Measurements from ENCODE around the gene ASIC5. TPM values are rescaled to one million over a fixed set of nuclear protein-coding genes. Genes with fewer than 3 reads are reported as not detected.

The ASIC5 gene
- polyA plus RNA-seq, 1 donor = 4.0 TPM

DNA sequence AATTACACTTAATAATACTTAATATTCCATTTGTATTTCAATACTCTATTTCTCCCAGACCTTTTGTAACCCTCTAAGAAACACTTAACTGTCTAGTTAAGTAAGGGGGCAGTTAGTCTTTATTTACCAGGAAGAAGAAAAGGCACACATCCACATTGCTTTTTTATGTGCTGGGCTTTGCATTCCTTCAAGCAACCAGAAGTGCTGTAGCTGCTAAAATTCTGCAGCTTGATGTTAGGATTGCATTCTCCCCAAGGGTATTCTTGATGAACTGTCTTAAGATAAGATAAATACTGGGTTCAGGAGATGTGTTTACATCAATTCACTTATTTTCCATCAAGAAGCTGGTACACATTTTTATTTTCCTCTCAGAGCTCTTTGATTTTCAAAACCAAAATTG is 24.0 kb downstream of the ASIC5 start:
- no peaks in the 10 kb centered on the region for H3K4me1 ChIP-seq (ENCODE audit: control insufficient read depth, insufficient read depth, low read length)

GRCh38 chr4:155837203-155837796 is 28.8 kb downstream of the ASIC5 start:
- Histone ChIP-seq H3K4me1 (ENCODE audit: control insufficient read depth, insufficient read depth, low read length) (no peaks in the 10 kb centered on the region), H3K36me3 (ENCODE audit: control insufficient read depth, insufficient read depth, low read length) (no peaks in the 10 kb centered on the region), H3K27me3 (ENCODE audit: control insufficient read depth, insufficient read depth, low read length) (no peaks in the 10 kb centered on the region), H3K27ac (ENCODE audit: low read length) (no peak overlapping the region), H3K9me3 (ENCODE audit: control insufficient read depth, low read depth, low read length) (no peaks in the 10 kb centered on the region), H3K4me3 (ENCODE audit: low read length) (no peak overlapping the region)
- DNase-seq = no peak
- no CpG with 5 or more reads among the region's 1 CpG for WGBS (ENCODE audit: insufficient coverage, low lambda C conversion rate)

More for the DNA sequence above, 24.0 kb downstream of the ASIC5 start:
- no peak for DNase-seq
- no peaks in the 10 kb centered on the region for H3K9me3 ChIP-seq (ENCODE audit: control insufficient read depth, low read depth, low read length)
- H3K4me3 ChIP-seq (ENCODE audit: low read length) = no peak overlapping the region
- no peak overlapping the region for H3K27ac ChIP-seq (ENCODE audit: low read length)
- no peaks in the 10 kb centered on the region for H3K36me3 ChIP-seq (ENCODE audit: control insufficient read depth, insufficient read depth, low read length)
- H3K27me3 ChIP-seq (ENCODE audit: control insufficient read depth, insufficient read depth, low read length) = no peaks in the 10 kb centered on the region

GRCh38 chr4:155832664-155833063 is 33.4 kb downstream of the ASIC5 start:
- Histone ChIP-seq H3K27ac (ENCODE audit: low read length) (no peak overlapping the region), H3K36me3 (ENCODE audit: control insufficient read depth, insufficient read depth, low read length) (no peaks in the 10 kb centered on the region), H3K4me3 (ENCODE audit: low read length) (no peak overlapping the region), H3K27me3 (ENCODE audit: control insufficient read depth, insufficient read depth, low read length) (no peaks in the 10 kb centered on the region), H3K4me1 (ENCODE audit: control insufficient read depth, insufficient read depth, low read length) (no peaks in the 10 kb centered on the region), H3K9me3 (ENCODE audit: control insufficient read depth, low read depth, low read length) (no peaks in the 10 kb centered on the region)
- no peak for DNase-seq

DNA sequence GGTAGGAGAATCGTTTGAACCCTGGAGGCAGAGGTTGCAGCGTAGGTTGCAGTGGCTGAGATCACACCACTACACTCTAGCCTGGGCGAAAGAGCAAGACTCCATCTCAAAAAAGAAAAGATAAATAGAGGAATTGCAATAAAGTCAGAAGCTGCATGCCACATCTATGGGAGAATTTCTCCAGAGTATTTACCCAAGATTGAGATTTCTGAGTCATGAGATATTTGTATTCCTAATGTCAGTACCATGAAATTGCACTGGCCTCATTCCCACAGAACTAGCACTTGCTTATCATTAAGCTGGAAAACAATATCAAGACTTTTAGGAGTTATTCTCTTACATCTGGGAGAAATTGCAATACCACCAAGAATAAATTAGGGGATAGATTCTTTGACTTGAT is 37.4 kb downstream of the ASIC5 start:
- no peaks in the 10 kb centered on the region for H3K36me3 ChIP-seq (ENCODE audit: control insufficient read depth, insufficient read depth, low read length)
- H3K4me3 ChIP-seq (ENCODE audit: low read length) = no peak overlapping the region
- WGBS (ENCODE audit: insufficient coverage, low lambda C conversion rate) = no CpG with 5 or more reads among the region's 3 CpGs
- DNase-seq = no peak
- no peaks in the 10 kb centered on the region for H3K9me3 ChIP-seq (ENCODE audit: control insufficient read depth, low read depth, low read length)
- no peaks in the 10 kb centered on the region for H3K27me3 ChIP-seq (ENCODE audit: control insufficient read depth, insufficient read depth, low read length)
- H3K27ac ChIP-seq (ENCODE audit: low read length) = no peak overlapping the region
- no peaks in the 10 kb centered on the region for H3K4me1 ChIP-seq (ENCODE audit: control insufficient read depth, insufficient read depth, low read length)

DNA sequence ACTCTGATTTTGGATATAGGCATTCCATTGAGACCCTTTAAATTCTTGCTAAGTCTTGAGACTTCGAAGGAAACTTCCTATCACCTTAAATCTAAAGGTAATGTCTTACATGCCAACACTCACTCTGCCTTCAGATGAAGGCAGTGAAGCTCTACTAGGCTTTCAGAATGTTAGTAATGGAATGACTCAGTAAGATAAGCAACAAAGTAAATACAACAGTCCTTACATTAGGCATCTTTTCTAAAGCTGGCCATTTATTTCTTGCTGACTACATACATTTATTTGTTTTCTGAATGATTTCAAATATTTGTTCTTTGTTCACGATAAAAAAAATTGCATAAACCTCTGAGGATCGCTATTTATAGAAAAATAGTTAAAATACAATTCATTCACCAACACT is 43.5 kb downstream of the ASIC5 start:
- no peaks in the 10 kb centered on the region for H3K27me3 ChIP-seq (ENCODE audit: control insufficient read depth, insufficient read depth, low read length)
- no peak overlapping the region for H3K4me3 ChIP-seq (ENCODE audit: low read length)
- no peaks in the 10 kb centered on the region for H3K9me3 ChIP-seq (ENCODE audit: control insufficient read depth, low read depth, low read length)
- H3K4me1 ChIP-seq (ENCODE audit: control insufficient read depth, insufficient read depth, low read length) = no peaks in the 10 kb centered on the region
- WGBS (ENCODE audit: insufficient coverage, low lambda C conversion rate) = 13% methylated on average over 2 of the region's 3 CpGs
- DNase-seq = no peak
- H3K27ac ChIP-seq (ENCODE audit: low read length) = no peak overlapping the region
- no peaks in the 10 kb centered on the region for H3K36me3 ChIP-seq (ENCODE audit: control insufficient read depth, insufficient read depth, low read length)

GRCh38 chr4:155820887-155821518 is 45.1 kb downstream of the ASIC5 start:
- no peaks in the 10 kb centered on the region for H3K36me3 ChIP-seq (ENCODE audit: control insufficient read depth, insufficient read depth, low read length)
- WGBS (ENCODE audit: insufficient coverage, low lambda C conversion rate) = 80% methylated on average over 2 of the region's 4 CpGs
- no peaks in the 10 kb centered on the region for H3K9me3 ChIP-seq (ENCODE audit: control insufficient read depth, low read depth, low read length)
- H3K4me3 ChIP-seq (ENCODE audit: low read length) = no peak overlapping the region
- no peaks in the 10 kb centered on the region for H3K27me3 ChIP-seq (ENCODE audit: control insufficient read depth, insufficient read depth, low read length)
- DNase-seq = no peak
- no peak overlapping the region for H3K27ac ChIP-seq (ENCODE audit: low read length)
- no peaks in the 10 kb centered on the region for H3K4me1 ChIP-seq (ENCODE audit: control insufficient read depth, insufficient read depth, low read length)

DNA sequence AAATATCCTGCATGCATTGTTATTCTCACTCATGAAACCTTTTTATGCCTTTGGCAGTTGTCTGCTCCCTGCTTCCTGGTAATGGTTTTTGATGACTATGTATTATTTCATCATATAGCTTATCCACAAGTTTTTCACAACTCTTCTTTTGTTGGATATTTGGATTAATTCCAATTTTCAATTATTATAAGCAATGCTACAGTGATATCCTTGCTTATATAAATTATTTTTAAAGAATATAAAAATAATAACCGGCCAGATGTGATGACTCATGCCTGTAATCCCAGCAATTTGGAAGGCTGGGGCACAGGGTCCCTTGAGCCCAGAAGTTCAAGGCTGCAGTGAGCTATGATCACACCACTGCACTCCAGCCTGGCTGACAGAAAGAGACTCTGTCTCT is 47.0 kb downstream of the ASIC5 start:
- Histone ChIP-seq H3K4me1 (ENCODE audit: control insufficient read depth, insufficient read depth, low read length) (no peaks in the 10 kb centered on the region), H3K36me3 (ENCODE audit: control insufficient read depth, insufficient read depth, low read length) (no peaks in the 10 kb centered on the region), H3K27ac (ENCODE audit: low read length) (no peak overlapping the region), H3K4me3 (ENCODE audit: low read length) (no peak overlapping the region), H3K27me3 (ENCODE audit: control insufficient read depth, insufficient read depth, low read length) (no peaks in the 10 kb centered on the region), H3K9me3 (ENCODE audit: control insufficient read depth, low read depth, low read length) (no peaks in the 10 kb centered on the region)
- no peak for DNase-seq
- WGBS (ENCODE audit: insufficient coverage, low lambda C conversion rate) = no CpG with 5 or more reads among the region's 1 CpG

DNA sequence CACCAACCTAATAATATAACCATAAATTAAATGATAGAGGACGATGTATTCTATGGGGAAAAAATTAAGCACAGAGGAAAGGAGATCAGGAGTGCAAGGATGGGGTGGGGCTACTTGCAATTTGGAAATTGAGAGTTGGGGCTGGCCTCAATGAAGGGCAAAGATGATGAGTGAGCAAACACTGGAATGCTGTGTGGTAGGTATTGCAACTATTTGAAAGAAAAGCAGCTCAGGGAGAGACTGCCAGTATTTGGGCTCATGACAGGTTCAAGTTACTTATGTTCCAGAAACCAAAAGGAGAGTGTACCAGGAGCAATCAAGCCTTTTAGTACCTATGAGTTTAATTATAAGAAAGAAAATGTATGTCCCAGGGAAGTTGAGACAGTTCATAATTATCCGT is 47.4 kb downstream of the ASIC5 start:
- no peaks in the 10 kb centered on the region for H3K4me1 ChIP-seq (ENCODE audit: control insufficient read depth, insufficient read depth, low read length)
- WGBS (ENCODE audit: insufficient coverage, low lambda C conversion rate) = 92% methylated on average over 2 of the region's 2 CpGs
- H3K4me3 ChIP-seq (ENCODE audit: low read length) = no peak overlapping the region
- no peaks in the 10 kb centered on the region for H3K27me3 ChIP-seq (ENCODE audit: control insufficient read depth, insufficient read depth, low read length)
- DNase-seq = no peak
- no peaks in the 10 kb centered on the region for H3K9me3 ChIP-seq (ENCODE audit: control insufficient read depth, low read depth, low read length)
- no peak overlapping the region for H3K27ac ChIP-seq (ENCODE audit: low read length)
- no peaks in the 10 kb centered on the region for H3K36me3 ChIP-seq (ENCODE audit: control insufficient read depth, insufficient read depth, low read length)

- Histone ChIP-seq H3K36me3 (ENCODE audit: control insufficient read depth, insufficient read depth, low read length) (no peaks in the 10 kb centered on the region), H3K4me1 (ENCODE audit: control insufficient read depth, insufficient read depth, low read length) (no peaks in the 10 kb centered on the region), H3K27ac (ENCODE audit: low read length) (no peak overlapping the region), H3K9me3 (ENCODE audit: control insufficient read depth, low read depth, low read length) (no peaks in the 10 kb centered on the region), H3K27me3 (ENCODE audit: control insufficient read depth, insufficient read depth, low read length) (no peaks in the 10 kb centered on the region), H3K4me3 (ENCODE audit: low read length) (no peak overlapping the region)
- DNase-seq = no peak
- no CpG with 5 or more reads among the region's 2 CpGs for WGBS (ENCODE audit: insufficient coverage, low lambda C conversion rate)
Observed at GRCh38 chr4:155811083-155811482, 55.0 kb downstream of the ASIC5 start.

GRCh38 chr4:155809835-155810234 is 56.2 kb downstream of the ASIC5 start:
- H3K9me3 ChIP-seq (ENCODE audit: control insufficient read depth, low read depth, low read length) = no peaks in the 10 kb centered on the region
- no peaks in the 10 kb centered on the region for H3K4me1 ChIP-seq (ENCODE audit: control insufficient read depth, insufficient read depth, low read length)
- DNase-seq = peak; percentile 65 to 80
- H3K27me3 ChIP-seq (ENCODE audit: control insufficient read depth, insufficient read depth, low read length) = no peaks in the 10 kb centered on the region
- peaks cover 2% of the 10 kb centered on the region for H3K36me3 ChIP-seq (ENCODE audit: control insufficient read depth, insufficient read depth, low read length)
- no peak overlapping the region for H3K27ac ChIP-seq (ENCODE audit: low read length)
- WGBS (ENCODE audit: insufficient coverage, low lambda C conversion rate) = 80% methylated on average over 1 of the region's 1 CpG
- H3K4me3 ChIP-seq (ENCODE audit: low read length) = no peak overlapping the region

GRCh38 chr4:155807021-155807420 is 59.1 kb downstream of the ASIC5 start:
- Histone ChIP-seq H3K27ac (ENCODE audit: low read length) (no peak overlapping the region), H3K4me1 (ENCODE audit: control insufficient read depth, insufficient read depth, low read length) (no peaks in the 10 kb centered on the region), H3K9me3 (ENCODE audit: control insufficient read depth, low read depth, low read length) (no peaks in the 10 kb centered on the region), H3K27me3 (ENCODE audit: control insufficient read depth, insufficient read depth, low read length) (peaks cover 2% of the 10 kb centered on the region), H3K4me3 (ENCODE audit: low read length) (no peak overlapping the region), H3K36me3 (ENCODE audit: control insufficient read depth, insufficient read depth, low read length) (peaks cover 2% of the 10 kb centered on the region)
- WGBS (ENCODE audit: insufficient coverage, low lambda C conversion rate) = 60% methylated on average over 1 of the region's 1 CpG
- no peak for DNase-seq
